Panc1 (cell line): Measurements from ENCODE around the gene RAP1GAP2. TPM values are rescaled to one million over a fixed set of nuclear protein-coding genes. Genes with fewer than 3 reads are reported as not detected.

Experiments
- ATAC-seq: fragments of 200-7000 bp; cut with Tn5 transposase; 2 replicates; pipeline ENCODE4 v1.9.1; 2020; ENCODE audit warnings: mild to moderate bottlenecking, moderate library complexity
- BruUV-seq: library from RNA; stranded (reverse); fragments of 400-500 nt; replicated peaks from 2 replicates; lab custom pipeline; 2021; lab: Mats Ljungman, UMichigan
- CTCF ChIA-PET: fragments of 300-600 bp; sonication (Branson Sonifier 250); formaldehyde crosslinking; loops from one replicate; lab custom pipeline; 2022; ENCODE audit warnings: antibody characterized with exemption; lab: Charles Lee
- POLR2A ChIA-PET: fragments of 300-600 bp; sonication (Branson Sonifier 250); formaldehyde crosslinking; loops from one replicate; lab custom pipeline; 2022; ENCODE audit warnings: antibody characterized with exemption; lab: Charles Lee
- DNase-seq: peaks from one replicate; pipeline ENCODE4 v3.0.0-alpha.2; 2010; ENCODE audit warnings: low read depth, low spot score
- H3K27ac ChIP-seq: 2 replicates; pipeline ENCODE4 v1.5.1; 2011; ENCODE audit warnings: mild to moderate bottlenecking, low read length, inconsistent platforms
- H3K27me3 ChIP-seq: fragments of 200-500 bp; sonication (Bioruptor generic); 2 replicates; pipeline ENCODE4 v1.6.0; 2014; ENCODE audit warnings: low read length, inconsistent platforms; ENCODE audit not compliant: control insufficient read depth, insufficient read depth
- H3K36me3 ChIP-seq: fragments of 200-500 bp; sonication (Bioruptor generic); 2 replicates; pipeline ENCODE4 v1.5.1; 2014; ENCODE audit warnings: inconsistent platforms, mild to moderate bottlenecking, low read length, moderate library complexity; ENCODE audit not compliant: control insufficient read depth, insufficient read depth
- H3K4me1 ChIP-seq: 2 replicates; pipeline ENCODE4 v1.5.1; 2011; ENCODE audit warnings: inconsistent platforms, mild to moderate bottlenecking, low read length, moderate library complexity; ENCODE audit not compliant: control insufficient read depth, insufficient read depth
- H3K4me3 ChIP-seq, 2 experiments: 2 replicates each; pipeline ENCODE4 v1.5.1; 2011 to 2012; ENCODE audit warnings: low read depth in 2 of 2, low read length in 2 of 2, mild to moderate bottlenecking in 2 of 2, inconsistent platforms in 1 of 2, moderate library complexity in 1 of 2
- H3K9me3 ChIP-seq: fragments of 200-500 bp; sonication (Bioruptor generic); 2 replicates; pipeline ENCODE4 v1.5.1; 2014; ENCODE audit warnings: low read depth, mild to moderate bottlenecking, inconsistent platforms, low read length, moderate library complexity; ENCODE audit not compliant: control insufficient read depth, insufficient read depth
- CTCF ChIP-seq: fragments of 450-650 bp; IDR thresholded peaks from 2 replicates; pipeline ENCODE4 v1.5.1; 2017; ENCODE audit warnings: mild to moderate bottlenecking
- POLR2AphosphoS5 ChIP-seq: IDR thresholded peaks from 2 replicates; pipeline ENCODE4 v1.6.1; 2012; ENCODE audit warnings: mild to moderate bottlenecking, low read depth, low read length, moderate library complexity
- REST ChIP-seq, 2 experiments: IDR thresholded peaks; 2 replicates each; pipeline ENCODE4 v1.6.1; 2011 to 2012; ENCODE audit warnings: low read depth in 2 of 2, control low read depth in 1 of 2, low read length in 1 of 2, mild to moderate bottlenecking in 1 of 2, moderate library complexity in 1 of 2; ENCODE audit not compliant: insufficient read depth in 1 of 2
- SIN3A ChIP-seq: IDR thresholded peaks from 2 replicates; pipeline ENCODE4 v1.6.1; 2012; ENCODE audit warnings: low read depth, mild to moderate bottlenecking, low read length, moderate library complexity, borderline replicate concordance; ENCODE audit not compliant: insufficient read depth
- TCF7L2 ChIP-seq: IDR thresholded peaks from 2 replicates; pipeline ENCODE4 v1.6.1; 2011; ENCODE audit warnings: mild to moderate bottlenecking, low read depth, low read length, inconsistent platforms
- in situ Hi-C: cut with HindIII; loops from 2 replicates; pipeline ENCODE4 v1.10.0; 2016; ENCODE audit warnings: low sequenced_read_pairs, low pct_unique_long_range_greater_than_20kb
- intact Hi-C: fragments of 100-400 bp; cut with micrococcal nuclease; formaldehyde crosslinking; loops from one replicate; pipeline ENCODE4 v1.10.0; 2022; ENCODE audit not compliant: unreplicated experiment
- total RNA-seq: library from RNA; stranded (reverse); gene quantifications from one replicate; pipeline ENCODE4 v1.2.1, GENCODE V29; 2021; ENCODE audit not compliant: unreplicated experiment

The RAP1GAP2 gene
- total RNA-seq, 1 experiment from 2014 or later = 10.0 TPM

- H3K9me3 ChIP-seq = no peaks in the 10 kb centered on the region
- in situ Hi-C loops = no loop called here
- POLR2A ChIA-PET = no interaction called here
- H3K4me3 ChIP-seq = no peak overlapping the region
- peaks cover 11% of the 10 kb centered on the region for H3K4me1 ChIP-seq
- no peak overlapping the region for H3K27ac ChIP-seq
- intact Hi-C loops = no loop called here
- ATAC-seq (no peak), DNase-seq (no peak)
- no peaks in the 10 kb centered on the region for H3K36me3 ChIP-seq
- CTCF ChIA-PET = no interaction called here
- TF ChIP-seq POLR2AphosphoS5 = no peak
- TF ChIP-seq SIN3A = no peak
- no peak for TF ChIP-seq CTCF
- no peak for TF ChIP-seq TCF7L2
- H3K27me3 ChIP-seq = no peaks in the 10 kb centered on the region
- BruUV-seq = no TSS peak
These were observed 210.6 kb downstream of the RAP1GAP2 start for GRCh38 chr17:3006801-3007200.

- H3K9me3 ChIP-seq = no peaks in the 10 kb centered on the region
- intact Hi-C loops (no loop called here), in situ Hi-C loops (no loop called here)
- H3K4me3 ChIP-seq = no peak overlapping the region
- TF ChIP-seq REST (IDR thresholded peaks at IDR 0.05; ENCODE audit: insufficient read depth in 1 of 2, low read depth in 2 of 2, low read length in 1 of 2) = no peak
- no peak for TF ChIP-seq CTCF
- no peak for TF ChIP-seq TCF7L2
- no peak for TF ChIP-seq POLR2AphosphoS5
- TF ChIP-seq SIN3A = no peak
- ChIA-PET CTCF (no interaction called here), POLR2A (no interaction called here)
- DNase-seq (no peak), ATAC-seq (no peak)
- no peaks in the 10 kb centered on the region for H3K36me3 ChIP-seq
- peaks cover 11% of the 10 kb centered on the region for H3K4me1 ChIP-seq
- no peak overlapping the region for H3K27ac ChIP-seq
- no peaks in the 10 kb centered on the region for H3K27me3 ChIP-seq
- BruUV-seq = no TSS peak
These were observed 211.4 kb downstream of the RAP1GAP2 start for GRCh38 chr17:3007651-3008121.
